SIG-M5 treated with dmso at 0.1 percent for 504 hours (cell line): ENCODE data around the gene KLHL13.
"Not testable (repeated sequence)": the region's sequence is repeated elsewhere in the genome, so short reads cannot be mapped to it uniquely, and the experiment has no call there.

ENCODE experiments used
- DNase-seq: peaks from one replicate; lab custom pipeline; 2025; ENCODE audit not compliant: unreplicated experiment; lab: John Stamatoyannopoulos, UW

The KLHL13 gene

GRCh38 chrX:117995378-117995777 is 121.2 kb downstream of the KLHL13 start:
- DNase-seq: no peak

GRCh38 chrX:117992192-117992723 is 124.4 kb downstream of the KLHL13 start:
- DNase-seq: no peak

- no peak for DNase-seq
Measured at GRCh38 chrX:117990438-117990837, 126.2 kb downstream of the KLHL13 start.

- DNase-seq: no peak
Measured at GRCh38 chrX:117989512-117989911, 127.1 kb downstream of the KLHL13 start.

- no peak for DNase-seq
Measured at GRCh38 chrX:117987373-117987772, 129.2 kb downstream of the KLHL13 start.

GRCh38 chrX:117985241-117985640 is 131.4 kb downstream of the KLHL13 start:
- no peak for DNase-seq

GRCh38 chrX:117982694-117983392 is 133.8 kb downstream of the KLHL13 start:
- no peak for DNase-seq

GRCh38 chrX:117978402-117978801 is 138.2 kb downstream of the KLHL13 start:
- no peak for DNase-seq

GRCh38 chrX:117977526-117977925 is 139.1 kb downstream of the KLHL13 start:
- no peak for DNase-seq

GRCh38 chrX:117973110-117973807 is 143.4 kb downstream of the KLHL13 start:
- DNase-seq: no peak

GRCh38 chrX:117972711-117973109 is 143.9 kb downstream of the KLHL13 start:
- DNase-seq: no peak

- DNase-seq: no peak
Measured at GRCh38 chrX:117969782-117970181, 146.8 kb downstream of the KLHL13 start.

- no peak for DNase-seq
Measured at GRCh38 chrX:117969328-117969727, 147.3 kb downstream of the KLHL13 start.

GRCh38 chrX:117959045-117959444 is 157.6 kb downstream of the KLHL13 start:
- no peak for DNase-seq

GRCh38 chrX:117957128-117957527 is 159.5 kb downstream of the KLHL13 start:
- DNase-seq: no peak

GRCh38 chrX:117939296-117939695 is 177.3 kb downstream of the KLHL13 start:
- DNase-seq: not testable (repeated sequence)

- DNase-seq: no peak
Measured at GRCh38 chrX:117936118-117936517, 180.5 kb downstream of the KLHL13 start.

- not testable (repeated sequence) for DNase-seq
Measured at GRCh38 chrX:117930116-117930515, 186.5 kb downstream of the KLHL13 start.

GRCh38 chrX:117919755-117920154 is 196.9 kb downstream of the KLHL13 start:
- DNase-seq: no peak

- DNase-seq: no peak
Measured at GRCh38 chrX:117910216-117910615, 206.4 kb downstream of the KLHL13 start.

- no peak for DNase-seq
Measured at GRCh38 chrX:117898226-117898625, 218.4 kb downstream of the KLHL13 start.

GRCh38 chrX:117895418-117895817 is 221.2 kb downstream of the KLHL13 start:
- no peak for DNase-seq
